Ammon's horn (tissue), 1 donor: Measurements from ENCODE around the gene FGF1.
A peak's percentile ranks its signal among the peaks of the same experiment; 100 is the strongest.

Experiments used
- DNase-seq: peaks from one replicate; pipeline ENCODE4 v3.0.0-alpha.2; 2016; ENCODE audit warnings: low spot score

FGF1 gene

DNA sequence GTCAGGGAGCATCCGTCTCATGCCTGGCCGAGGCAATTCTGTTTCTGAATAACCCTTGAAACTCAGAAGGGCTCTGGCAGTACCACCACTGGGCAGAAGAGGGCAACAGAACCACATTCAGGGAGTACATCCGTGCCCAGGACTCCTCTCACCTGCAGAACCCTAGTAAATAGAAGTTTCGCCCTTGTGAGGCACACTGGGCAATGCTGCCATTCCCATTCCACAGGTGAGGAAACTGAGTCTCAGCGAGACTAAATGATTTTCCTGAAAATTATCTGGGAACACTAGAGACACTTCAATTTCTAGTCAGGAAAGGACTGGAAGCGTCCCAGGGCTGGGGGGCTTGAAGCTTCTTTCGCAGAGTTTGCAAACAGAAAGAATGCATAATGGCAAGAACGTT is 74.7 kb downstream of the FGF1 start:
- peak; percentile 82 for DNase-seq

GRCh38 chr5:142610176-142611001 is 75.5 kb downstream of the FGF1 start:
- no peak for DNase-seq

DNA sequence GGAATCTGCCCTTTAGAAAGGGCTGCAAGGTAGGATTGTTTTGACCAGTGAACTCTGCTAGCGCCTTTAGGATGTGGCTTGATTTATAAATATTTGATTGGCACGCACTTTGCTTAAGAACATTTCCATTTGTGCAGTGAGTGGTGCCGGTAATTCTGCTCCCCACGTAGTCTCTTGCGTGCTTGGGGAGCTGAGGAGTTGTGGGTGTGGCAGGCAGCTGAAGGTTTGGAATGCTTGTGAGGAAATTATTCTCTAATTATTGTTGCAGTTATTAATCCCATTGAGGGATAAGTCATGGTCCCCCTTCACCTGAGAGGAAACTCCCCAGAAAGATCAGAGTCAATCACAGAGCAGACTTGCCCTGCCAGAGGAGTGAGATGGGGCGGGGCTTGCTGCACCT is 76.7 kb downstream of the FGF1 start:
- no peak for DNase-seq

GRCh38 chr5:142608081-142608480 is 77.8 kb downstream of the FGF1 start:
- no peak for DNase-seq

GRCh38 chr5:142605611-142606010 is 80.3 kb downstream of the FGF1 start:
- no peak for DNase-seq

GRCh38 chr5:142602720-142603245 is 83.1 kb downstream of the FGF1 start:
- no peak for DNase-seq

GRCh38 chr5:142601432-142601831 is 84.5 kb downstream of the FGF1 start:
- no peak for DNase-seq

- DNase-seq, result peak; percentile 29
These were observed 85.1 kb downstream of the FGF1 start for GRCh38 chr5:142600611-142601358.

- no peak for DNase-seq
These were observed 85.8 kb downstream of the FGF1 start for GRCh38 chr5:142600092-142600491.

DNA sequence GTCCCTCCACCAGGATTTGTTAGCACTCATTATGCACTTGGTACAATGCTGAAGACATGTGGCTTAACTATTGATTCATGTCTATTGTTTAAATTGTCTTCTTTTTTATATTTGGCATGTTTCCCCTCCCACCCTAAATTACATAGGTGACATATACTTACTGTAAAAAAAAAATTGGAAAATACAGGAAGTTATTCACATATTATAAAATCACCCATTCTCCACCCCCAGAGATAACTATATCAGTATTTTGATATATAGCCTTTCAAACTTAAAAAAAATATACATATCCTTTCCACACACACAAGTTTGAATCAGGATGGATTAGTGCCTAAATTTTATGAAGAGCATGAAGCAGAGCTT is 87.6 kb downstream of the FGF1 start:
- DNase-seq, result no peak

GRCh38 chr5:142597546-142598337 is 88.1 kb downstream of the FGF1 start:
- DNase-seq, result peak; percentile 64

DNA sequence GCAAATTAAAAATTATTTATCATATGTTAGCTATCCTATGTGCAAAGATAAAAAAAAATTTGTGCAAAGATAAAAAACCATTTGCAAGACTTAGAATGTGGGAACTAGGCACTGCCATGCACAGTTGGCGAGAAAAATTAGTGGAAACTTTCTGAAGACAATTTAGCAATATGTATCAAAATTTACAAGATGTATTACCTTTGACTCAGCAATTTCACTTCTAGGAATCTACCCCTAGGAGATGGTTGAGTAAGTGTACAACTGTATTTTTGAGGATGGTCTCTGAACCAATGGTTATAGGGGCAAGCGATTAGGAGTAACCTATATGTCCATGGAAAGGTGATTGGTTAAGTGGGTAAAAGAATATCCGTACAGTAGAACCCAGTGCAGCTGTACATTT is 88.9 kb downstream of the FGF1 start:
- DNase-seq, result no peak

- DNase-seq, result no peak
These were observed 93.5 kb downstream of the FGF1 start for GRCh38 chr5:142592365-142592764.

DNA sequence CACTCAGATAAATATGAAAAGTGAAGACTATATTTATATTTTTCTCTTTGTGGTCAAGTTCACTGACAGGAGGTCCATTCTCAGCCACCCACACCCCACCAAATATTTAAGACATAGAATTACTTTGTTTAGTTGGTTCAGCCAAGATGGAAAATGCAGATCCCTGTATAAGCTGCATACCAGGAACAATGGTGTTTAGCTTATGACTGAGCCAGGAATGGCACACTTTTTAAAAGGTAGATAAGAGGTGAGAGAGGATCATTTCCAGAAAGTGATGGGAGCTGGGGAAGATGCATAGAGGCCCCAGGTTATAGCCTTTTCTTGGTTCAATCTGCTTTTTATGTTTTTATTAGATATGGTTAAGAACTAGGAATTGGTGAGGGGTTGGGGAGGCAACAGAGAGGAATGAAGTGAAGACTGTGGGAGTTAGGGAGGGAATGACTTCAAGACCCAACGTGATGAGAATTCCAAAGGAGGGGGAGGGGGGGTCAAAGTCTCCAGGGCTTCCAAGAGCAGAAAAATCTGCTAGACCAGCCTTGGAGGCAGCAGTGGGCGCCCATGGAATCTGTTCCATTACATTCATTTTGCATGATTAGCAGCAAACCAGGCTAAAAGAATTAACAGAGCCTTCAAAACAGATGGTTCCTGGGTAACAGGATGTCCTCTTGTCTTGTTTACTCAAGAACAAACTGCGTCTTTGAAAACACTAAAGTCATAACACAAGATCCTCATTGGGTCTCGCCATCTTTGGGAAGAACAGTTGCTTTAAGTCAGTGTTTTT is 95.2 kb downstream of the FGF1 start:
- no peak for DNase-seq

DNA sequence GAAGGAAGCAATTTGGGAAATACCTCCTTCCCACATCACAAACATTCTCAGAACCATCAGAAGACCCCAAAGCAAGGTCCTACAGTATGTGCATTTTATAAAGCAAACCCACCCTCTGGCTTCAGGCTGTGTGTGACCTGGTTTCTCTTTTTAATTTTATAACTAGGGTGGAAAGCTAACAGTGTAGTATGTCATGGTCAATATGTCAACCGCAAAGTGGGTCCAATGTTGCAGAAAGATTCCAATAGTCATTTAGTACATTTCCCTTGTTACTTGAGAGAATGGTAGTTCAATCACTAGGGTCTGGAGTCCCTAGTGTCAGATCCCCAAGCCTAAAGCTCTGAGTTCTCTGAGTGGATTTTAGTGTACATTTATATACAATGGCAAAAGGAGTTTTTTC is 96.2 kb downstream of the FGF1 start:
- DNase-seq, result no peak

DNA sequence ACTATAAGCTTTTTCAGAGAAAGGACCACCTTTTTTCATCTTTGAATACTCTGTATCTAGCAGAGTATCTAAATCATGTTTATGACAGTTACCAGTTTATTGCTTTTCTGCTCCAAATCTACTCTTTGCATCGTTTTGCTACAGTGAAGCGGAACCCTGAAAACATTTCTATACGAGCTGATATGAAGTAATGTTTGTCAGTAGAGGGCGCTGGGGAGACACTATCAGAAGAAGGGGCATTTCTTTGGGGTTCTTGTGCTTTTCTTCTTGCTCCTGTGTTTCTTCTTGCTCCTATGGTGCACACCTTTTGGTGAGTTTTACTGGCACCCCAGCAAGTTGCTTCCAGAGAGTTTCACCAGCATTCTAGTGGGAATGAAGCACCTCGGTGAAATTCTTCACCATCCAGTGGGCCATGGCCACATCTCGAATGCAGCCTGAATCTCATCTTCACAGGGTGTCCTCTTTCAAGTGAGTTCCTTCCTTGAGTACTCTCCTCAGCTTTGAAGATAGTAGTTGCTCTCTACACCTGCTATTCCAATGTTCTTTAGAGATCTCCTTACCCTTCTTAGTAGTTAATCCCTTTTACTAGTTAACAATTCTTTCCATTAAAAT is 98.4 kb downstream of the FGF1 start:
- DNase-seq, result peak; percentile 30

GRCh38 chr5:142586552-142586951 is 99.3 kb downstream of the FGF1 start:
- no peak for DNase-seq

DNA sequence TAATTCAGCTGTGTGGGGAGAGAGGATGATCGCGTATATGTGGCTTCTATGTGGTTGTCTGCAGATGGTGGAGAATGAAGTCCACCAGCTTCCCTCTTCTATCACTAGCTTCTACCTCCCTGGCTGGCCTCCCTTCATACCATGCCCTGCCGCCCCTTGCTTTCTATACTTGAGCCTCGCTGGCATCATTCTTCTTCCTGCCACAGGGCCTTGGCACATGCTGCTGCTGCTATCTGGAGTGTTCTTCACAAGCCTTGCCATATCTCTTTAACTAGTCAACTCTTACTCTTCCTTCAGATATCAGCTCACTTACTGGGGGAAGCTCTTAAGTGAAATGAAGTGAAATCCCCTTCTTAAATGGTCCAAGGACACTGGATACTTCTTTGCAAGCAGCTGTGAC is 100.4 kb downstream of the FGF1 start:
- DNase-seq, result no peak

DNA sequence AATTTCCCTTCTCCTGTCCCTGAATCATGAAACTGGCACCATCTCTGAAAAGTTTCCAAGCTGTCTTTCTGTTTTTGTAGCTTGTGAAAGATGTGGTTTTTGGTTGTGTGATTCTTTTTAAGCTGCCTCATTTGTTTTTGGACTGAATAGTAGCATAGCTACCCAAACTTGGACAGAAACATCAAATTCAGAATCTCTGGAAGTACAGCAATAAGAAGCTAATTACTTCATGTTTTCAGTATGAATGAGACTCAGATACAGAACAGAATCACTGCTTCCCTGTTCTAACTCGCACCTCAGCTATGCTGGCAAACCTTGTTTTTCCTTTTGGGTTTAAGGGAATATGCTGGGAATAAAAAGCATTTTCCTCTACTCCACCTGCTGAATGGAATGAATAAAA is 101.0 kb downstream of the FGF1 start:
- no peak for DNase-seq

DNA sequence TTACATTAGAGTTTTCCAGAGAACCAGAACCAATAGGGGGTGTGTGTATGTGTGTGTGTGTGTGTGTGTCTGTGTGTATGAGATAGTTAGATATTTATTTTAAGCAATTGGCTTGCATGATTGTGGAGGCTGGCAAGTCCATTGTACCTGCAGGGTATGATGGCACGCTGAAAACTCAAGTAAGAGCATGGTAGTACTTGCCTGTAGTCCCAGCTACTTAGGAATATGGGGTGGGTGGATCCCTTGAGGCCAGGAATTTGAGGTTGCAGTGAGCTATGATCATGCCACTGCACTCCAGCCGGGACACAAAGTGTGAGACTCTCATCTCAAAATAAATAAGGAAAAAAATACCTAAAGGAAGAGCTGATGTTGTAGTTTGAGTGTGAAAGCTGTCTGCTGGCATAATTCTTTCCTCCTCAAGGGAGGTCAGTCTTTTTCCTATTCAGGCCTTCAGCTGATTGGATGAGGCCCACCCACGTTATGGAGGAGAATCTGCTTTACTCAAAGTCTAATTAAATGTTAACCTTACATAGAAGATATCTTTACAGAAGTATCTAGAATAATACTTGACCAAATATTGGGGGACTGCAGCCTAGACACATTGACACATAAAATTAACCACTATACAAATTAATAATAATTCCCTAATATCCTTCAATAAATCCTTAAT is 107.6 kb downstream of the FGF1 start:
- no peak for DNase-seq

DNA sequence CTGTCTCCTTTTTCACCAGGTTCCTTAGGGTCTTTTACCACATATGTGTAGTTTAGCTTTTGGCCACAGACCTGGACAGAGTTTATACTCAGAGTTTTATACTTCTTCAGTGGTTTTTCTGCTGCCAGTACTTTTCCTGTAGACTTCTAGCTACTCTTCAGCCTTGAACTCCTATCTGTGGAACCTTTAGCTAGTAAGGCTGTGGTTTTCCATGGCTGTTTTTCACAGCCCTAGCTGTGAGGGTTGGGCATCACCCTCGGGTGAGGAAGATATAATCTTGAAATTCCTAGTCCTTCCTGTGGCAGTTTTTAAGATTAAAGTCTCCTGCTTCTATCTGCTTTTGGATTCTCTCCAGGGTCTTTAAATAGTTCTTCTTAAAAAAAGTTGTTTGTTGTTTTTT is 109.1 kb downstream of the FGF1 start:
- DNase-seq, result no peak
